NCI-H2081 (cell line): ENCODE results near the gene LMNA.
A peak's percentile ranks its signal among the peaks of the same experiment; 100 is the strongest.
"Not testable (repeated sequence)": the region's sequence is repeated elsewhere in the genome, so short reads cannot be mapped to it uniquely, and the experiment has no call there.

Source experiments
- DNase-seq, 2 experiments: peaks; one replicate each; lab custom pipeline; 2025; lab: John Stamatoyannopoulos, UW

The LMNA gene

GRCh38 chr1:156104861-156105832 is 9.4 kb upstream of the LMNA start:
- no peak for DNase-seq

GRCh38 chr1:156106624-156107488 is 7.7 kb upstream of the LMNA start:
- no peak for DNase-seq

GRCh38 chr1:156108057-156108456 is 6.5 kb upstream of the LMNA start:
- DNase-seq, result no peak

GRCh38 chr1:156108664-156109241 is 5.8 kb upstream of the LMNA start:
- DNase-seq, result no peak

DNA sequence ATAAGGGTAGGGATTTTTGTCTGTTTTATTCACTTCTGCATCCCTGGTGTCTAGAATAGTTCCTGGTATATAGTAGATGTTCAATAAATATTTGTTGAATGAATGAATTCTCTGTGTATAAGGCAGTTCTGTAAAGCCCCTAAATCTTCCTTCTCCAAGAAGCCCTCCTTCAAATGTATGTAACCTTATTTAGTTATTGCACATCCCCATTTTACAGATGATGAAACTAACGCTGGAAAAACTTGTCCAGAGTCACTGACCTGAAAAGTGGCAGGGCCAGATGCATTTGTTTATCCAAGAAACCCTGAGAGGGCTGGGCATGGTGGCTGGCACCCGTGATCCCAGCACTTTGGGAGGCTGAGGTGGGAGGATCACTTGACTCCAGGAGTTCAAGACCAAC is 4.3 kb upstream of the LMNA start:
- no peak for DNase-seq

- DNase-seq, result no peak
Measured at GRCh38 chr1:156111355-156111962, 3.1 kb upstream of the LMNA start.

DNA sequence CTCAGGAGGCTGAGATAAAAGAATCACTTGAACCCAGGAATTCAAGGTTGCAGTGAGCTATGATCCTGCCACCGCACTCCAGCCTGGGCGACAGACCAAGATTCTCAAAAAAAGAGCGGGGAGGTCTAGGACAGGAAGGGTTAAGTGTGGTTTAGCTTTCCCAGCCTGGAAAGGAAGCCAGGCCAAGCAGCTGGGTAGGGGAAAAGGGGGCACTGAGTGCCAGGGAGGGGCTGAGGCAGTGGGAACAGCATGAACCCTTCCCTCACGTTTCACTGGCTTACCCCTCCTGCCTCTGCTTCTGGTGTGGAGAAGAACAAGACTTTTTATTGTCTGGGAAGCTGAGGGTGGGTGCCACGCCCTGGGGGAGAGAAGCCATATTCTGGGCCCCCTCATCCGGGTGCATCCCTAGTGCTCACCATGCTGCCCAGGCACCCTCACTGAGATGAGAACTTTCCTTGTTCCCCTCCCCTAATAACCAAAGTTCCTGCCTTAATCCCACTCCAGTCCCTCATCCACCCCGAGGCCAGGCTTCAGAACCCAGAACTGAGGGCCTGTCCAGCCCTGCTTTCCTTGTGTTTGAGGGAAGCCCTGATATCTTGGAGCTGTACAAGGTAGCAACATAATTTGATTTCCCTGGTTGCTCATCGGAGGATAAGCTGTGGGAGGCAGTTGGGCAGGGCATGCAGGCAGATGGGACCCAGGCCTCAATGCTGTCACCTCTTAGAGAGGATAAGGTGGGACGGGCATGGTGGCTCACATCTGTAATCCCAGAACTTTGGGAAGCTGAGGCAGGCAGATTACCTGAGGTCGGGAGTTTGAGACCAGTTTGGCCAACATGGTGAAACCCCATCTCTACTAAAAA is 2.0 kb upstream of the LMNA start:
- DNase-seq, result no peak

GRCh38 chr1:156113282-156113950 is 1.1 kb upstream of the LMNA start:
- no peak for DNase-seq

GRCh38 chr1:156114919-156115513 is 505 bp downstream of the LMNA start:
- peak in 1 of 2 experiments; percentile 51 for DNase-seq

GRCh38 chr1:156115514-156116374 is 1.2 kb downstream of the LMNA start:
- DNase-seq, result no peak

DNA sequence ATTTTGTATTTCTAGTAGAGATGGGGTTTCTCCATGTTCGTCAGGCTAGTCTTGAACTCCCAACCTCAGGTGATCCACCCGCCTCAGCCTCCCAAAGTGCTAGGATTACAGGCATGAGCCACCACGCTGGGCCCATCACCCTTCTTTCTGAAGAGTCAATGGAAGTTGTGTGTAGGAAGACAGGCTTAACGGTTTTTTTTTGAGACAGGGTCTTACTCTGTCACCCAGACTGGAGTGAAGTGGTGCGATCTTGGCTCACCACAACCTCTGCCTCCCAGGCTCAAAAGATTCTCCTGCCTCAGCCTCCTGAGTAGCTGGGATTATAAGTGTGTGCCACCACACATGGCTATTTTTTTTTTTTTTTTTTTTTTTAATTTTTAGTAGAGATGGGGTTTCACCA is 2.2 kb downstream of the LMNA start:
- DNase-seq, result not testable (repeated sequence)

DNA sequence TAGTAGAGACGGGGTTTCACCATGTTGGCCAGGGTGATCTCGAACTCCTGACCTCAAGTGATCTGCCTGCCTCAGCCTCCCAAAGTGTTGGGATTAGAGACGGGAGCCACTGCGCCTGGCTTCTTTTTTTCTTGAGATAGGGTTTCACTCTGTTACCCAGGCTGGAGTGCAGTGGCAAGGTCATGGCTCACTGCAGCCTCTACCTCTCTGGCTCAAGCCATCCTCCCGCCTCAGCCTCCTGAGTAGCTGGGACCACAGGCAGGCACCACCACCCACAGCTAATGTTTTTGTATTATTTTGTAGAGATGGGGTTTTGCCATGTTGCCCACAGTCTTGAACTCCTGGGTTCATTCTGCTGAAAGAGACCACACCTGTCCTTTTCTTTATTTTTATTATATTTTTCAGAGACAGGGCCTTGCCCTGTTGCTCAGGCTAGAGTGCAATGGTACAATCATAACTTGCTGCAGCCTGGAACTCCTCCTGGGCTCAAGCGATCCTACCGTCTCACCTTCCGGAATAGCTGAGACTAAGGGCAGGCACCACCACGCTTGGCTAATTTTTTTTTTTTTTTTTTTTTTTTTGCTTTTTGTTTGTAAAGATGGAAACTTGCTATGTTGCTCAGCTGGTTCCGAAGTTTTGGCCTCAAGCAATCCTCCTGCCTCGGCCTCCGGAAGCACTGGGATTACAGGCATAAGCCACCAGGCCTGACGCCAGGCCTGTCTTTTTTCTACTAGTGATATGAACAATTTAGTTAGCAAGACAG is 3.1 kb downstream of the LMNA start:
- DNase-seq, result no peak

GRCh38 chr1:156118177-156118868 is 3.8 kb downstream of the LMNA start:
- no peak for DNase-seq

GRCh38 chr1:156119503-156120209 is 5.1 kb downstream of the LMNA start:
- DNase-seq, result no peak

DNA sequence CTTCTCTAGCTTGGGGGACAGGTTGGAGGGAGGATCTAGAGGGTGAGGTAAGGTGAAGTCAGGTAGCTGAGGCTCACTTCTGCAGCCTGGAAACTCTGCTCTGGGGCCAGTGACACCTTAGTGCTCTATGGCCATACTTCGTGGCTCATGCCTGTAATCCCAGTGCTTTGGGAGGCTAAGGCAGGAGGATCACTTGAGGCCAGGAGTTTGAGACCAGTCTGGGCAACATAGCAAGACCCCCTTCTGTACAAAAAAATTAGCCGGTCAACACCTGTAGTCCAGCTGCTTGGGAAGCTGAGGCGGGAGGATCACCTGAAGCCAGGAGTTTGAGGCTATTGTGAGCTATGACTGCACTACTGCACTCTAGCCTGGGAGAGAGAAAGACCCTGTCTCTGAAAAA is 5.8 kb downstream of the LMNA start:
- DNase-seq, result no peak

- DNase-seq, result not testable (repeated sequence)
Measured at GRCh38 chr1:156121005-156121404, 6.5 kb downstream of the LMNA start.

DNA sequence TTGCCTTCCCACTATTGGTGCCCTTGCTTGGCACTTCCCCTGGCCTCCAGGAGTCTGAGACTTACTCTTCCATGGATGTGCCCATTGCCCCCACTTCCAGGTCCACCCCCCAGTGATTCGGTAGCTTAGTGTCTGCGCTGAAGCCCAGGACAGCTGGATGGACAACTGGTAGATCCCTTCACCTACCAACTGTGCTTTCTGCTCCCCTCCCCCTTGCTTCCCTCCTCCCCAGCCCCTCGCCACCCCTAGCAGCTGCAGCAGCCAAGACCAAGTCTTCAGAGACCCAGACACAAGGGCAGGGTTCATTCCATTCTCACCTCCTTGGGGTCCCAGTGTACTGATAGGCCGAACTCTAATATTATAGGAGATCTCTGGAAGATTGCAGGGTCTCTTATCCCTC is 6.9 kb downstream of the LMNA start:
- DNase-seq, result no peak
